HAP-1 (cell line): ENCODE results near the gene HDDC2.

Experiments used
- DNase-seq, 2 experiments: peaks; one replicate each; pipeline ENCODE4 v3.0.0-alpha.2; 2016 to 2020; ENCODE audit warnings: low spot score in 2 of 2
- H3K27me3 ChIP-seq: fragments of 250-450 bp; sonication (Bioruptor Pico); 2 replicates; pipeline ENCODE4 v1.5.1; 2020; ENCODE audit warnings: low read depth, mild to moderate bottlenecking, moderate library complexity
- H3K36me3 ChIP-seq: fragments of 250-450 bp; sonication (Bioruptor Pico); replicated peaks from 2 replicates; pipeline ENCODE4 v1.5.1; 2020; ENCODE audit warnings: mild to moderate bottlenecking
- H3K4me1 ChIP-seq: fragments of 250-450 bp; sonication (Bioruptor Pico); 2 replicates; pipeline ENCODE4 v1.5.1; 2020; ENCODE audit warnings: mild to moderate bottlenecking
- H3K4me3 ChIP-seq: fragments of 250-450 bp; sonication (Bioruptor Pico); 2 replicates; pipeline ENCODE4 v1.5.1; 2020; ENCODE audit warnings: mild to moderate bottlenecking, moderate library complexity
- H3K9me3 ChIP-seq: fragments of 250-450 bp; sonication (Bioruptor Pico); 2 replicates; pipeline ENCODE4 v1.5.1; 2020; ENCODE audit warnings: mild to moderate bottlenecking, moderate library complexity
- in situ Hi-C: fragments of 300-500 bp; cut with MboI; formaldehyde crosslinking; loops from 3 replicates; pipeline ENCODE4 v1.14.3; 2020; ENCODE audit warnings: low sequenced_read_pairs, inconsistent platforms, mixed read lengths

Gene HDDC2

GRCh38 chr6:125231133-125231532, 70.6 kb downstream of the HDDC2 start:
- Histone ChIP-seq H3K4me3 (no peak overlapping the region), H3K9me3 (no peaks in the 10 kb centered on the region), H3K36me3 (no peaks in the 10 kb centered on the region), H3K4me1 (peaks cover 13% of the 10 kb centered on the region), H3K27me3 (no peaks in the 10 kb centered on the region)
- DNase-seq = no peak
- in situ Hi-C loops = no loop called here

- Histone ChIP-seq H3K4me3 (no peak overlapping the region), H3K27me3 (no peaks in the 10 kb centered on the region), H3K4me1 (peaks cover 13% of the 10 kb centered on the region), H3K9me3 (no peaks in the 10 kb centered on the region), H3K36me3 (no peaks in the 10 kb centered on the region)
- no peak for DNase-seq
- in situ Hi-C loops = no loop called here
These were observed 71.1 kb downstream of the HDDC2 start for GRCh38 chr6:125230674-125231073.

GRCh38 chr6:125228981-125229479, 72.7 kb downstream of the HDDC2 start:
- Histone ChIP-seq H3K9me3 (no peaks in the 10 kb centered on the region), H3K4me1 (peaks cover 13% of the 10 kb centered on the region), H3K4me3 (no peak overlapping the region), H3K27me3 (no peaks in the 10 kb centered on the region), H3K36me3 (no peaks in the 10 kb centered on the region)
- in situ Hi-C loops = no loop called here
- DNase-seq = no peak

- no peaks in the 10 kb centered on the region for H3K36me3 ChIP-seq
- H3K4me1 ChIP-seq = peaks cover 15% of the 10 kb centered on the region
- no peak for DNase-seq
- no peaks in the 10 kb centered on the region for H3K9me3 ChIP-seq
- no peaks in the 10 kb centered on the region for H3K27me3 ChIP-seq
- no peak overlapping the region for H3K4me3 ChIP-seq
- in situ Hi-C loops = no loop called here
These were observed 74.5 kb downstream of the HDDC2 start for GRCh38 chr6:125227244-125227643.
